ENCODE measurements around the gene ISOC1.

Gene ISOC1

DNA sequence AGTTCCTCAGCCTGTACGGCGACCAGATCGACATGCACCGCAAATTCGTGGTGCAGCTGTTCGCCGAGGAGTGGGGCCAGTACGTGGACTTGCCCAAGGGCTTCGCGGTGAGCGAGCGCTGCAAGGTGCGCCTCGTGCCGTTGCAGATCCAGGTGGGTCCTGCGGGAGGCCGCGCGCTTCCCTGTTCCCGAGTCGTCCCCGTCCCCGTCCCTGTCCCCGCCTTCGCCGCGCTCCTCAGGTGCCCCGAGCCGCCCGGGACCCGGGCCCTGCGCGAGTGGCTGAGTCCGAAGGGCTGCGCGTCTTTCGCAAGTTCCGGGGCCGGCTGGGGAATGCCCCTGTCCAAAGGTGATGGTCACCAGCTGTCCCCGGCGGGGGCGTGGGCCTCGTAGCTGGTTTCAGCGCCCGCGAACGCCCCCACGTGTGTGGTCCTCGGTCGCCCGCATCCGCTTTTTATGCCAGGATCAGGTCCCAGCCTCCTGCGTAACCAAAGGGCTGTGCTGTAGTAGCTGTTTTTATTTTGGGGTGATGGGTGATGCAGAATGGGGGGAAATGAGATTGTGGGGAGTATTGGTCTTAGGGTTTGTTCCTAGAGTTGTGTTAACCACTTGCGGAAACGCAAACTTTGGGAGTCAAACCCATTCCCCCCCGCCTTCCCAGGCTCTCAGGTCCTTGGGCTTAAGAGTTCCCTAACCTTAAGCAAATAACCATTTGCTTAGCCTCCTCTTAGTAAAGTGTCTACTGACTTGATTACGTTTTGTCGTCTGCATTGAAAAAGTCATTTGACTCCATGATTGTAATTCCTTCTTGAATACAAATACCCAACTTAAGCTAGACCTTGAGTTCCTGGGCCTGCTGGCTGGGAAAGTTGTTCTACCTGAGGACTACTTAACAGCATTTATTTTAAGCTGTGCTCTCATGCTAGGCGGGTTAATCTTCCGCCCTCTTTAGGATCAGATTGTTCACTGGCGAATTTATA is 663 bp downstream of the ISOC1 start:
- TF ChIP-seq CTCF (IDR thresholded peaks at IDR 0.05; ENCODE audit: extremely low read depth, missing control alignments) = no peak
- DNase-seq (ENCODE audit: low spot score) = peak; percentile 78

- TF ChIP-seq CTCF (IDR thresholded peaks at IDR 0.05; ENCODE audit: extremely low read depth, missing control alignments) = no peak
- DNase-seq (ENCODE audit: low spot score) = no peak
Measured at GRCh38 chr5:129096382-129096991, 1.9 kb downstream of the ISOC1 start.

GRCh38 chr5:129097498-129098296 is 3.1 kb downstream of the ISOC1 start:
- TF ChIP-seq CTCF (IDR thresholded peaks at IDR 0.05; ENCODE audit: extremely low read depth, missing control alignments) = no peak

GRCh38 chr5:129098488-129099183 is 4.1 kb downstream of the ISOC1 start:
- no peak for TF ChIP-seq CTCF (IDR thresholded peaks at IDR 0.05; ENCODE audit: extremely low read depth, missing control alignments)
- DNase-seq (ENCODE audit: low spot score) = no peak

More at GRCh38 chr5:129097498-129098296, 3.1 kb downstream of the ISOC1 start:
- no peak for DNase-seq (ENCODE audit: low spot score)

DNA sequence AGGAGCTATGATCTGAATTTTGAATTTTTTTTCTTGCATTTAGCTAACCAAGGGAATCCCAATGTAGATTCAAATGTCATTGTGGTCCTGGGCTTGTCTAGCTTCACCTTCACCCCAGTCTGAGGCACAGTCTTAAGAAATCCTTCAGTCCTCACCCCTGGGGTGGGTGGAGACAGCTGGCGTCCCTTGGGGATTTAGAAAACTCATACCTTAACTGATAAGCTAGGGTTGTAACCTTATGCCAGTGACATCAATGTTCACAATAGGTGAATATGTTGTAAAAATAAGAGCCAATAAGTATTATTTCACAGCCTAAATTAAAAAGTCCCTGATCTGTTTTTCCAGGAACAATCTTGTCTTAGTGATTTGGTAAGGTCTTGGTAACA is 4.6 kb downstream of the ISOC1 start:
- DNase-seq (ENCODE audit: low spot score) = no peak
- no peak for TF ChIP-seq CTCF (IDR thresholded peaks at IDR 0.05; ENCODE audit: extremely low read depth, missing control alignments)

- no peak for TF ChIP-seq CTCF (IDR thresholded peaks at IDR 0.05; ENCODE audit: extremely low read depth, missing control alignments)
- no peak for DNase-seq (ENCODE audit: low spot score)
Measured at GRCh38 chr5:129101794-129102193, 7.2 kb downstream of the ISOC1 start.

Measured in GM20000 (cell line).